Measurements from ENCODE around the gene GABRB2. TPM values are rescaled to one million over a fixed set of nuclear protein-coding genes. Genes with fewer than 3 reads are reported as not detected.

Gene GABRB2
- total RNA-seq, 1 donor: not detected

Other genes with a start within 250 kb of the GABRB2 start
- not detected for gene GABRA6, start 139.0 kb upstream of the GABRB2 start, total RNA-seq

Measured in mononuclear cell (primary cell).